Measurements from ENCODE around the gene PRDM15.
A peak's percentile ranks its signal among the peaks of the same experiment; 100 is the strongest.

Gene PRDM15

GRCh38 chr21:41830764-41831452 lies 48.2 kb downstream of the PRDM15 start:
- H3K36me3 ChIP-seq (ENCODE audit: low read depth), result peaks cover 52% of the 10 kb centered on the region
- no peak overlapping the region for H3K27ac ChIP-seq (ENCODE audit: poor library complexity, severe bottlenecking)
- no peak for ATAC-seq (ENCODE audit: low read depth)
- no peaks in the 10 kb centered on the region for H3K27me3 ChIP-seq (ENCODE audit: insufficient read depth, poor library complexity, severe bottlenecking)
- DNase-seq (ENCODE audit: low spot score), result peak; percentile 69
- H3K4me1 ChIP-seq (ENCODE audit: insufficient read depth, poor library complexity, severe bottlenecking), result no peaks in the 10 kb centered on the region
- no peak overlapping the region for H3K4me3 ChIP-seq (ENCODE audit: severe bottlenecking)
- no peaks in the 10 kb centered on the region for H3K9me3 ChIP-seq (ENCODE audit: severe bottlenecking)
- TF ChIP-seq CTCF (IDR thresholded peaks at IDR 0.05; ENCODE audit: poor library complexity, severe bottlenecking), result no peak

- H3K27me3 ChIP-seq (ENCODE audit: insufficient read depth, poor library complexity, severe bottlenecking), result no peaks in the 10 kb centered on the region
- H3K9me3 ChIP-seq (ENCODE audit: severe bottlenecking), result no peaks in the 10 kb centered on the region
- no peak for DNase-seq (ENCODE audit: low spot score)
- no peak overlapping the region for H3K4me3 ChIP-seq (ENCODE audit: severe bottlenecking)
- TF ChIP-seq CTCF (IDR thresholded peaks at IDR 0.05; ENCODE audit: poor library complexity, severe bottlenecking), result no peak
- H3K27ac ChIP-seq (ENCODE audit: poor library complexity, severe bottlenecking), result no peak overlapping the region
- ATAC-seq (ENCODE audit: low read depth), result no peak
- H3K36me3 ChIP-seq (ENCODE audit: low read depth), result peaks cover 55% of the 10 kb centered on the region
- no peaks in the 10 kb centered on the region for H3K4me1 ChIP-seq (ENCODE audit: insufficient read depth, poor library complexity, severe bottlenecking)
Observed at GRCh38 chr21:41830145-41830707, 48.9 kb downstream of the PRDM15 start.

- no peaks in the 10 kb centered on the region for H3K4me1 ChIP-seq (ENCODE audit: insufficient read depth, poor library complexity, severe bottlenecking)
Observed at GRCh38 chr21:41828884-41829360, 50.2 kb downstream of the PRDM15 start.

DNA sequence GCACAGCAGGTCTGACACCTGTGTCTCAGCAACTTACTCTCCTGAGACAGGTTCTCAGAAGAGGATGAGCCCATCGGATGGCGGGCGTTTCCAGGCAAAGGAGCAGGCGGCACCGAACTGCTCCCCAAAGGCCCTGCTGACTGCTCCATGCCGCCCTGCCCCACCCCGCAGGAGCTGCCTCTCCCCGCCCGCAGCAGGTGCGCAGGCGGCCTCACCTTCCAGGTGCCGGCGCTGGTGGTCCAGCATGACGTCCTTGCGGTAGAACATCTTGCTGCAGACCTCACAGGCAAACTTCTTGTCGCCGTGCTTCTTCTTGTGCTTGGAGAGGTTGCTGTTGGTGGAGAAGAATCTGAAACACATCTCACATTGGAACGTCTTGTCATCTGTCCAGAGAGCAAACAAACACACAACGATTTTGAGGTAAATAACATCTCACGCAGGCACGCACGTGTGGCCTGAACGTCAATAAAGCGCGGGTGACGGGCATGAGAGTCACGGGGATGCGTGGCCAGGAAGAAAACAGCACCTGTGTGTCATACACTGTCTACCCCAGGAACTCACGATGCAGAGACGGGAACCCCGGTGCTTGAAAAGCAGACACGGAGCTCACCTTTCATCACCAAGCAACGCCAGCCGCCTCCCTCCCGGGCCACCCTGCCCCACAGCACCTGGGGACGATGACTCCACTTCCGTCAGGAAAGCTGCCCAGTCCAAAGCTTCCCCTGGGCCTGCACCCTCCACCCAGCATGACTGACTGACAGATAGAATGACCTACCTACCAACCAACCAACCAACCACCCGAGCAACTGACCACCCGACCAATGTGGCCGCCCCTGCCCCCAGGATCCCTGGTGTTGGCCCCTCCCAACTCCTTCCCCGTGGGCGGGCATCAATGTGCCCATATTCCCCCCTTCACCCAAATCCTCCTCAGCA lies 50.9 kb downstream of the PRDM15 start:
- Histone ChIP-seq H3K9me3 (ENCODE audit: severe bottlenecking) (no peaks in the 10 kb centered on the region), H3K36me3 (ENCODE audit: low read depth) (peaks cover 44% of the 10 kb centered on the region), H3K27me3 (ENCODE audit: insufficient read depth, poor library complexity, severe bottlenecking) (no peaks in the 10 kb centered on the region), H3K4me1 (ENCODE audit: insufficient read depth, poor library complexity, severe bottlenecking) (no peaks in the 10 kb centered on the region), H3K27ac (ENCODE audit: poor library complexity, severe bottlenecking) (no peak overlapping the region), H3K4me3 (ENCODE audit: severe bottlenecking) (no peak overlapping the region)
- no peak for TF ChIP-seq CTCF (IDR thresholded peaks at IDR 0.05; ENCODE audit: poor library complexity, severe bottlenecking)
- ATAC-seq (ENCODE audit: low read depth), result peak; percentile 47; the same call in 2 of the 3 replicates
- no peak for DNase-seq (ENCODE audit: low spot score)

More at GRCh38 chr21:41828884-41829360, 50.2 kb downstream of the PRDM15 start:
- ATAC-seq (ENCODE audit: low read depth) (no peak), DNase-seq (ENCODE audit: low spot score) (no peak)
- Histone ChIP-seq H3K9me3 (ENCODE audit: severe bottlenecking) (no peaks in the 10 kb centered on the region), H3K36me3 (ENCODE audit: low read depth) (peaks cover 47% of the 10 kb centered on the region), H3K27ac (ENCODE audit: poor library complexity, severe bottlenecking) (no peak overlapping the region), H3K27me3 (ENCODE audit: insufficient read depth, poor library complexity, severe bottlenecking) (no peaks in the 10 kb centered on the region), H3K4me3 (ENCODE audit: severe bottlenecking) (no peak overlapping the region)
- no peak for TF ChIP-seq CTCF (IDR thresholded peaks at IDR 0.05; ENCODE audit: poor library complexity, severe bottlenecking)
